ENCODE data around the gene ANKRA2. TPM values are rescaled to one million over a fixed set of nuclear protein-coding genes. Genes with fewer than 3 reads are reported as not detected.

The ANKRA2 gene
- total and polyA plus RNA-seq, 9 of the 15 experiments (the other 6 are each of a cell fraction or from before 2014, with no cell fraction given): 7.9 to 28.7 (median 12.8) TPM

GRCh38 chr5:73558950-73559349 is 6.5 kb downstream of the ANKRA2 start:
- ATAC-seq: no peak
- intact Hi-C loops (cut with micrococcal nuclease): no loop called here
- WGBS (ENCODE audit: insufficient coverage, low coverage, missing lambda C conversion rate): 38% methylated on average over 1 of the region's 1 CpG
- ChIA-PET POLR2A (interaction anchor here (0.9 kb wide), 1 partner anchor 141 kb away, joined by 3 read pairs; no protein-coding TSS in a partner anchor), CTCF (ENCODE audit: low intra/inter-chr PET ratio) (no interaction called here)
- peak in 2 of 4 experiments; percentile 21 to 24 for DNase-seq (ENCODE audit: extremely low read depth in 1 of 4, low spot score in 3 of 4)
- Histone ChIP-seq H3K27ac (ENCODE audit: extremely low read depth, low read depth, low read length) (no peak overlapping the region), H3K4me1 (replicated peaks in 1 of 2; ENCODE audit: control insufficient read depth in 2 of 2, insufficient read depth in 2 of 2, low read length in 2 of 2) (0 out of 5 replicates have a peak, but pooled peaks cover 0 to 3% of the 10 kb centered on the region in 2 experiments), H3K36me3 (ENCODE audit: control insufficient read depth, insufficient read depth, low read length) (peaks cover 34% of the 10 kb centered on the region; the same call in 2 of the 3 replicates), H3K4me3 (no peak overlapping the region), H2AFZ (ENCODE audit: low read depth, low read length) (no peak overlapping the region), H3K79me2 (ENCODE audit: control insufficient read depth, insufficient read depth, low read length) (peaks cover 11% of the 10 kb centered on the region), H3K27me3 (ENCODE audit: control insufficient read depth in 2 of 2, insufficient read depth in 2 of 2, low read length in 2 of 2) (no peaks in the 10 kb centered on the region), H4K20me1 (replicated peaks; ENCODE audit: control insufficient read depth, insufficient read depth, low read length) (no peaks in the 10 kb centered on the region), H3K9me1 (ENCODE audit: control insufficient read depth, insufficient read depth, low read length) (no peaks in the 10 kb centered on the region), H3K9me3 (replicated peaks; ENCODE audit: control insufficient read depth, insufficient read depth, low read depth, low read length) (no peaks in the 10 kb centered on the region), H3K4me2 (ENCODE audit: insufficient read depth, low read length) (no peak overlapping the region), H3K9ac (ENCODE audit: insufficient read depth in 1 of 2, low read depth in 2 of 2, low read length in 2 of 2) (no peak overlapping the region)
- no TSS peak for BruUV-seq (replicated peaks)
- TF ChIP-seq EWSR1 (IDR thresholded peaks at IDR 0.05; ENCODE audit: borderline replicate concordance, low read depth, partially characterized antibody) (no peak), CTCF (IDR thresholded peaks at IDR 0.05 in 2 of 3, conservative IDR thresholded peaks at IDR 0.05 in 1 of 3; ENCODE audit: insufficient read depth in 2 of 3, low read depth in 1 of 3, low read length in 3 of 3) (0 out of 6 replicates have a peak, but pooled peaks of 1 of the 3 experiments have one; percentile 13), ILK (tag; IDR thresholded peaks at IDR 0.05; ENCODE audit: borderline replicate concordance, low read depth) (no peak), NR3C1 (CRISPR knock-in tag; IDR thresholded peaks at IDR 0.05) (no peak)
- no peak for FAIRE-seq
- in situ Hi-C loops (cut with MboI): no loop called here
